GM12874 (cell line): Measurements from ENCODE around the gene PRUNE2.

ENCODE experiments used
- CTCF ChIP-seq: IDR thresholded peaks from 2 replicates; pipeline ENCODE4 v1.5.1; 2011; ENCODE audit warnings: low read depth, mild to moderate bottlenecking, control low read depth, low read length, moderate library complexity; ENCODE audit not compliant: insufficient read depth

PRUNE2 gene

GRCh38 chr9:76564297-76564696, 341.6 kb downstream of the PRUNE2 start:
- TF ChIP-seq CTCF: no peak

GRCh38 chr9:76562511-76562911, 343.4 kb downstream of the PRUNE2 start:
- no peak for TF ChIP-seq CTCF

GRCh38 chr9:76561900-76562299, 344.0 kb downstream of the PRUNE2 start:
- no peak for TF ChIP-seq CTCF
